Measurements from ENCODE around the gene RBAK.

- TF ChIP-seq CTCF (IDR thresholded peaks at IDR 0.05) = no peak
- no peak for TF ChIP-seq EZH2 (IDR thresholded peaks at IDR 0.05)
These were observed 49.0 kb downstream of the RBAK start for GRCh38 chr7:5094641-5095040.

Measured in neural progenitor cell (in vitro differentiated cells).